Breast epithelium (tissue), 4 donors: Measurements from ENCODE around the gene GPR42. TPM values are rescaled to one million over a fixed set of nuclear protein-coding genes. Genes with fewer than 3 reads are reported as not detected.

Experiments used
- DNase-seq, 2 donors: peaks; one replicate each; pipeline ENCODE4 v3.0.0-alpha.2; 2019; ENCODE audit warnings: low spot score in 2 of 2
- H3K27ac ChIP-seq, 2 donors: fragments of 200-600 bp; sonication (generic) in 1 of 2; one replicate each; pipeline ENCODE4 v1.5.1; 2016 to 2019; ENCODE audit warnings: mild to moderate bottlenecking in 1 of 2
- H3K27me3 ChIP-seq, 2 donors: fragments of 200-600 bp; sonication (generic) in 1 of 2; one replicate each; pipeline versions ENCODE4 v1.5.1 to v1.6.0; 2017 to 2019; ENCODE audit warnings: control low read depth in 1 of 2, mild to moderate bottlenecking in 1 of 2
- H3K36me3 ChIP-seq: fragments of 200-600 bp; one replicate; pipeline ENCODE4 v1.5.1; 2019
- H3K4me1 ChIP-seq, 2 donors: fragments of 200-600 bp; sonication (generic); one replicate each; pipeline ENCODE4 v1.5.1; 2016 to 2019; ENCODE audit warnings: control low read depth in 1 of 2
- H3K4me3 ChIP-seq, 3 donors: fragments of 200-600 bp; sonication (generic); 1 replicate in 2 of 3; 2 replicates in 1 of 3; pipeline ENCODE4 v1.5.1; 2016 to 2019; ENCODE audit warnings: mild to moderate bottlenecking in 3 of 3, moderate library complexity in 2 of 3
- H3K9me3 ChIP-seq, 2 donors: fragments of 200-600 bp; sonication (generic) in 1 of 2; one replicate each; pipeline ENCODE4 v1.5.1; 2016 to 2019; ENCODE audit warnings: control low read depth in 1 of 2
- CTCF ChIP-seq, 3 donors: fragments of 450-650 bp; IDR thresholded peaks; one replicate each; pipeline ENCODE4 v1.5.1; 2016 to 2017; ENCODE audit warnings: antibody characterized with exemption in 3 of 3, mild to moderate bottlenecking in 3 of 3, moderate library complexity in 3 of 3
- POLR2A ChIP-seq: fragments of 450-650 bp; IDR thresholded peaks from one replicate; pipeline ENCODE4 v1.6.1; 2016; ENCODE audit warnings: antibody characterized with exemption, mild to moderate bottlenecking, moderate library complexity
- POLR2AphosphoS5 ChIP-seq, 3 donors: sonication (generic); formaldehyde crosslinking; IDR thresholded peaks; one replicate each; pipeline ENCODE4 v1.6.1; 2017; ENCODE audit warnings: antibody characterized with exemption in 3 of 3
- intact Hi-C: fragments of 100-400 bp; cut with DNase I; formaldehyde crosslinking; loops from one replicate; pipeline ENCODE4 v1.15.1; 2023; ENCODE audit warnings: low total_unique reads
- total RNA-seq, 3 donors: library from RNA; depleted of rRNA; stranded (reverse); fragments of >200 nt; gene quantifications; one replicate each; pipeline ENCODE4 v1.1.0, GENCODE V29; 2016

Gene GPR42
- total RNA-seq, 3 donors from 2014 or later: 0.66 TPM; not detected in 2

DNA sequence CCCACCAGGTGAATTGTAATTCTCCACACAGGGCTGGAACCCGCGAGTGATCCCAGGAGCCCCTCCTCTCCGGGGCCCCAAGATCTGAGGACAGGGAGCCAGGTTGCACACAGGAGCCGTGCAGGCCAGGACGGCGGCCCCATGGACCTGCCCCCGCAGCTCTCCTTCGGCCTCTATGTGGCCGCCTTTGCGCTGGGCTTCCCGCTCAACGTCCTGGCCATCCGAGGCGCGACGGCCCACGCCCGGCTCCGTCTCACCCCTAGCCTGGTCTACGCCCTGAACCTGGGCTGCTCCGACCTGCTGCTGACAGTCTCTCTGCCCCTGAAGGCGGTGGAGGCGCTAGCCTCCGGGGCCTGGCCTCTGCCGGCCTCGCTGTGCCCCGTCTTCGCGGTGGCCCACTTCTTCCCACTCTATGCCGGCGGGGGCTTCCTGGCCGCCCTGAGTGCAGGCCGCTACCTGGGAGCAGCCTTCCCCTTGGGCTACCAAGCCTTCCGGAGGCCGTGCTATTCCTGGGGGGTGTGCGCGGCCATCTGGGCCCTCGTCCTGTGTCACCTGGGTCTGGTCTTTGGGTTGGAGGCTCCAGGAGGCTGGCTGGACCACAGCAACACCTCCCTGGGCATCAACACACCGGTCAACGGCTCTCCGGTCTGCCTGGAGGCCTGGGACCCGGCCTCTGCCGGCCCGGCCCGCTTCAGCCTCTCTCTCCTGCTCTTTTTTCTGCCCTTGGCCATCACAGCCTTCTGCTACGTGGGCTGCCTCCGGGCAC, 19.3 kb upstream of the GPR42 start:
- Histone ChIP-seq H3K36me3 (no peaks in the 10 kb centered on the region), H3K27ac (no peak overlapping the region), H3K27me3 (no peaks in the 10 kb centered on the region), H3K4me3 (no peak overlapping the region), H3K9me3 (no peaks in the 10 kb centered on the region), H3K4me1 (no peaks in the 10 kb centered on the region)
- TF ChIP-seq POLR2AphosphoS5 (IDR thresholded peaks at IDR 0.05) (no peak), CTCF (IDR thresholded peaks at IDR 0.05) (no peak), POLR2A (no peak)
- intact Hi-C loops: no loop called here
- DNase-seq: peak in 1 of 2 donors; percentile 35

GRCh38 chr19:35352177-35352447, 18.8 kb upstream of the GPR42 start:
- H3K27me3 ChIP-seq: no peaks in the 10 kb centered on the region
- intact Hi-C loops: no loop called here
- no peaks in the 10 kb centered on the region for H3K36me3 ChIP-seq
- TF ChIP-seq CTCF (IDR thresholded peaks at IDR 0.05): no peak
- TF ChIP-seq POLR2AphosphoS5 (IDR thresholded peaks at IDR 0.05): no peak
- TF ChIP-seq POLR2A: no peak
- no peaks in the 10 kb centered on the region for H3K9me3 ChIP-seq
- no peak overlapping the region for H3K4me3 ChIP-seq
- no peaks in the 10 kb centered on the region for H3K4me1 ChIP-seq
- DNase-seq: peak in 1 of 2 donors; percentile 47
- no peak overlapping the region for H3K27ac ChIP-seq

DNA sequence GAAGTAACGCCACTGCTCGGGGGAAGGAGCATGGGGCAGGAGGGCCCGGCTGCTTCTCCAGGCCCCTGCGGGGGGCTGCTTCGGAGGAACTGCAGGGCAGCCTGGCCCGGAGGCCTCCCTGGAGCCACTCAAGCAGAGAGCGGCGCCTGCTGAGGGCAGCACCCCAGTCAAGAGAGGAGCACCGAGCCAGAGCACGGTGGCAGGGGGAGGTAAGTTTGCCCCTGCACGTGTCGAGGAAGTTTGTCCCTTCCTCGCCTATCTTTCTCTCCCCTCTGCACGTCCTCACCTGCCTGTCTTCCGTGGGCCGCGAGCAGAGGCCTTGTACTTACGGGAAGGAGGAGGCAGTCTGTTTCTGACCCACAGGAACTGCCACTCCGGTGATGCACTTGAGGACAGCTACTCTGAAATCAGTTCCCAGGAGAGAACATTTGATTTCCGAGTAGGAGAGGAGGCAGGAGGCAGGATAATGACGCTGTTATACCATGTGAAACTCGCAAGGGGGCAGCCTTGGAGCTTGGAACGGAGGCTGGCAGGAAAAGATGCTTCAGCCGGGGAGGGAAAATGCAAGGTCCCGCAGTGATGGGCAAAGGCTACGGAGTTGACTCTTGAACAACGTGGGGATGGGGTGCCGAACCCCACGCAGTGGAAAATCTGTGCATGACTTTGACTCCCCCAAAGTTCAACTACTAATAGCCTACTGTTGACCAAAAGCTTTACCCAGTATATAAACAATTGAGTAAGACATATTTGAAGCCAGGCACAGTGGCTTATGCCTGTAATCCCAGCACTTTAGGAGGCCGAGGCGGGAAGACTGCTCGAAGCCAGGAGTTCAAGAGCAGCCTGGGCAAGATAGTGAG, 18.2 kb upstream of the GPR42 start:
- DNase-seq: peak in 1 of 2 donors; percentile 61
- no peaks in the 10 kb centered on the region for H3K4me1 ChIP-seq
- no peaks in the 10 kb centered on the region for H3K9me3 ChIP-seq
- H3K27me3 ChIP-seq: no peaks in the 10 kb centered on the region
- TF ChIP-seq CTCF (IDR thresholded peaks at IDR 0.05): peak; percentile 66 to 74 (median 73)
- no peak for TF ChIP-seq POLR2A
- TF ChIP-seq POLR2AphosphoS5 (IDR thresholded peaks at IDR 0.05): no peak
- H3K36me3 ChIP-seq: no peaks in the 10 kb centered on the region
- H3K27ac ChIP-seq: no peak overlapping the region
- no peak overlapping the region for H3K4me3 ChIP-seq
- intact Hi-C loops: no loop called here

DNA sequence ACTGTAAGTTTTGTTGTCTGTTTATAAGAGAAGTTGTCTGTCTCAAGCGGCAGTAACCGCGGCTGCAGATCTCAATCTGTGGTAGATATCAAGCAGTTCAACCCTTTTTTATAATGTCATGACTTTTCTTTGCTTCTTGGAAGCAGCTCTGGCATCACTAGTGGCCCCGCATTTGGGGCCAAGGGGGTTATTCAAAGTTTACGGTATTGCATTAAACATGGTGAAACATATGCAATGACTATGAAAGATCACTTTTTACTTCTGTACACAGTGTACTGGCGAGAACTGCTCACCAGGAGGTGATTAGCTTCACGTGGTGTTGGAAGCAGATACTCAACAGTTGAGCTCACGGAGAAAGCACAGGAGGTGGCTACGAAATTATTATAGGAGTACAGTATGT, 17.2 kb upstream of the GPR42 start:
- Histone ChIP-seq H3K27me3 (no peaks in the 10 kb centered on the region), H3K27ac (no peak overlapping the region), H3K4me3 (no peak overlapping the region), H3K9me3 (no peaks in the 10 kb centered on the region), H3K36me3 (no peaks in the 10 kb centered on the region), H3K4me1 (no peaks in the 10 kb centered on the region)
- intact Hi-C loops: no loop called here
- TF ChIP-seq POLR2A (no peak), CTCF (IDR thresholded peaks at IDR 0.05) (no peak), POLR2AphosphoS5 (IDR thresholded peaks at IDR 0.05) (no peak)
- DNase-seq: peak in 1 of 2 donors; percentile 17

DNA sequence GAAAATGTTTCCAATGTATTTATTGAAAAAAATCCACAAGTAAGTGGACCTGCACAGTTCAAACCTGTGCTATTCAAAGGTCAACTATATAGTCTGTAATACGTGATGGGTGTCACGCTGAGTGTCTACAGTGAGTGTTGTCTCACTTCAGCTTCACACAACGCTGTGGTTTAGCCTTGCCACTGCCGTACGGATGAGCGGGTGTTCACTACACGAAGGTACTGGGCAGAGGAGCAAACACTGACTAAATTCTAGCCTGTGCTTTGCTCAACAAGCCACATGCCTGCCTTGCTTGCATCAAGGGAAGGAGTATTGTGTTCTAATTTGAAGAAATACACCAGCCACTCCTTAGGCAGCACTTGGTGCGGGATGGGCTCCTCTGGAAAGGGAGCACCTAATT, 16.0 kb upstream of the GPR42 start:
- H3K27ac ChIP-seq: no peak overlapping the region
- peak in 1 of 2 donors; percentile 2 for DNase-seq
- no peaks in the 10 kb centered on the region for H3K36me3 ChIP-seq
- no peaks in the 10 kb centered on the region for H3K4me1 ChIP-seq
- TF ChIP-seq CTCF (IDR thresholded peaks at IDR 0.05) (no peak), POLR2A (no peak), POLR2AphosphoS5 (IDR thresholded peaks at IDR 0.05) (no peak)
- H3K4me3 ChIP-seq: no peak overlapping the region
- intact Hi-C loops: no loop called here
- no peaks in the 10 kb centered on the region for H3K9me3 ChIP-seq
- H3K27me3 ChIP-seq: no peaks in the 10 kb centered on the region
